ENCODE data around the gene LRMDA.

- no peak for TF ChIP-seq CTCF (conservative IDR thresholded peaks at IDR 0.05; ENCODE audit: low read depth, low read length)
- no peak for TF ChIP-seq EZH2 (IDR thresholded peaks at IDR 0.05; ENCODE audit: borderline replicate concordance, low read depth, low read length, poor library complexity, severe bottlenecking)
These were observed 156.6 kb downstream of the LRMDA start for GRCh38 chr10:75588031-75588430.
